ENCODE results near the gene ADCK1. TPM values are rescaled to one million over a fixed set of nuclear protein-coding genes. Genes with fewer than 3 reads are reported as not detected.
A peak's percentile ranks its signal among the peaks of the same experiment; 100 is the strongest.
"Not testable (repeated sequence)": the region's sequence is repeated elsewhere in the genome, so short reads cannot be mapped to it uniquely, and the experiment has no call there.

ADCK1 gene
- polyA plus RNA-seq, 4 donors = 7.6 to 12.8 (median 10.0) TPM

DNA sequence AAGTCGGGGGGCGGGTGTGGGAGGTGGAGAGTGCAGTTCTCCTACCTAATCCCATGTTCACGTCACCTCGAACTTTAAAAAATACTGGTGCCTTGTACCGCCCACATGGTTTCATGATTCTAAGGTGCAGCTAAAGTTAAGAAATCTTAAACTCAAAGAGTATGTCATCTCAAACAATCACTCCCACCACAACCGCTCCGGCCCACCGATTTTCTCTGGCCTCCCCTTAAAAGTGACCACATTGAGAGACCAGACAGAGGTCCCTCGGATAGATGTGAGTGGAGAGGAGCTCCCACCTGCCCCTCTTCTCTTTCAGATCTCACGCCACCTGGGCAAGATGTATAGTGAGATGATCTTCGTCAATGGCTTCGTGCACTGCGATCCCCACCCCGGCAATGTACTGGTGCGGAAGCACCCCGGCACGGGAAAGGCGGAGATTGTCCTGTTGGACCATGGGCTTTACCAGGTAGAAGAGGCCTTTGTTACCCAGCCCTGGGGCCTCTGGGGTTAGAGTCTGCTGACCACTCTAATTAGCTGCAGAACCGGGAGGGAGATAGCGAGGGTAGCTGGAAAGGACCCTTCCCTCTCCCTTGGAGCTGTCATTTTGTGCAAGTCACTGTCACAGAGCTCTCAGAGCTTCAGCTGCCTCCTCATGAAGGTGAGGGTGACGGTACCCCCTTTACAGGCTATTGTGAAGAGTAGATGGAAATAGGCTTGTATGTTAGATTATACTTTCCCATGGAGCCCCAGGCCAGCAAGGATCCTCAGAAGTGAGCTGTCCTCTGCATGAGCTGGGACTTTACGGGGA, 124.4 kb downstream of the ADCK1 start:
- DNase-seq (ENCODE audit: low read depth in 4 of 4, low spot score in 2 of 4) = peak in 2 of 4 donors; percentile 19 to 29

DNA sequence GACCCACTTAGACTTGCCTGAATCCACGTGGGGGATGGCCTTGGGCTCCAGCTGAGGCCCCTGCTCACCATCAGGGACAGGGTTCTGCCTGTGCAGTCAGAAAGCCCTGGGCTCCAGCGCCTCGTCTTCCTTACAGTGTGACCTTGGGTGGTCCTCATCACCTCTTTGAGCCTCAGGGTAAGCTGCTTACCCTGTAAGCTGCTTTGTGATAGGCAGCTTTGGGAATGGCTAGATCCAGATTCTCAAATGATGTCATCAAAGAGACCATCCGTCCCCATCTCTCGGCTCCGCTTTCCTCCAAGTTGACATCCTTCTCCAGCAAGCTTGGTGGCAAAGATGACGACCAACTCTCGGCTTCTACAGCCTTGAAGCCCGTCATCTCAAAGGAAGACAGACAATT, 127.0 kb downstream of the ADCK1 start:
- DNase-seq (ENCODE audit: low read depth in 4 of 4, low spot score in 2 of 4) = no peak

DNA sequence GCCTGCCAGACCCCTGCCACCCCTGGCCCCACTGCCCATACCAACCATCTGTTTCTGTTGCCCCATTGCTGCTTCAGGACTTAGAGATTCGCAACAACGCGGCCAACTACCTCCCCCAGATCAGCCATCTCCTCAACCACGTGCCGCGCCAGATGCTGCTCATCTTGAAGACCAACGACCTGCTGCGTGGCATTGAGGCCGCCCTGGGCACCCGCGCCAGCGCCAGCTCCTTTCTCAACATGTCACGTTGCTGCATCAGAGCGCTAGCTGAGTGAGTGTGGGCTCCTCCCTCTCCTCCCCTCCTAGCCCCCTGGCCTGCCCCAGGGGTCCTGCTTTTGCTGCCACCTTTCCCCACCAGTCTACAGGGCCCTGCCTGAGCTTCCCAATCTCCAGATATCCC, 131.5 kb downstream of the ADCK1 start:
- no peak for DNase-seq (ENCODE audit: low read depth in 4 of 4, low spot score in 2 of 4)

DNA sequence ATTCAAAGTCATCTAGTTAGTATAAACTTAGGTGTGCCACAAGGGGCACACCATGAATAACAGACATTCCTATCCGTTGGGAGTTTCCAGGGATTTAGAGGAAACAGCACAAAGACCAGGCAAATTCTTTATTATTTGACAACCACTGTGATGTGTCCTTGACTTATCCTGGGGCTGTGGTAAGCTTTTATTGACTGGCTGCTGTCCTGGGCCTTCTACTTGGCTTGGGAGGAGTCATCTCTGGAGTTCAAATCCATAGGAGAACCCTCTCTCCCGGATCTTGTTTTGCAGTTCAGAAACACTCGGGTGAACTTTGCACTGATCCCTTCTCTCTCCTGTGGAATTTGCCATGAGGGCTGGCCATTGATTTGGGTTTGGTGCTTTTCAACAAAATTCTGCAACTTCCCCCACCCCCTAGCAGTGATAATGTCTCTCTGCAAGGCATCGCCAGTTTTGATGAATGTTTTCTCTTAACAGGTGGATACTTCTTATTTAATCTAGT, 136.3 kb downstream of the ADCK1 start:
- DNase-seq (ENCODE audit: low read depth in 4 of 4, low spot score in 2 of 4) = no peak

DNA sequence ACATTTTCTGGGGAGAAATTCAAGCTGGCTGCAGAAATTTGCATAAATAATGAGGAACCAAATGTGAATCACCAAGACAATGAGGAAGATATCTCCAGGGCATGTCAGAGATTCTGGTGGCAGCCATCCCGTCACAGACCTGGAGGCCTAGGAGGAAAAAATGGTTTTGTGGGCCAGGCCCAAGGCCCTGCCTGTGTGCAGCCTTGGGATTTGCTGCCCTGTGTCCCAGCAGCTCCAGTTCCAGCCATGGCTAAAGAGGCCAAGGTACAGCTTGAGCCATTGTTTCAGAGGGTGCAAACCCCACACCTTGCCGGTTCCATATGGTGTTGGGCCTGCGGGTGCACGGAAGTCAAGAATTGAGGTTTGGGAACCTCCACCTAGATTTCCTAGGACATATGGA, 147.5 kb downstream of the ADCK1 start:
- DNase-seq (ENCODE audit: low read depth in 4 of 4, low spot score in 2 of 4) = no peak

DNA sequence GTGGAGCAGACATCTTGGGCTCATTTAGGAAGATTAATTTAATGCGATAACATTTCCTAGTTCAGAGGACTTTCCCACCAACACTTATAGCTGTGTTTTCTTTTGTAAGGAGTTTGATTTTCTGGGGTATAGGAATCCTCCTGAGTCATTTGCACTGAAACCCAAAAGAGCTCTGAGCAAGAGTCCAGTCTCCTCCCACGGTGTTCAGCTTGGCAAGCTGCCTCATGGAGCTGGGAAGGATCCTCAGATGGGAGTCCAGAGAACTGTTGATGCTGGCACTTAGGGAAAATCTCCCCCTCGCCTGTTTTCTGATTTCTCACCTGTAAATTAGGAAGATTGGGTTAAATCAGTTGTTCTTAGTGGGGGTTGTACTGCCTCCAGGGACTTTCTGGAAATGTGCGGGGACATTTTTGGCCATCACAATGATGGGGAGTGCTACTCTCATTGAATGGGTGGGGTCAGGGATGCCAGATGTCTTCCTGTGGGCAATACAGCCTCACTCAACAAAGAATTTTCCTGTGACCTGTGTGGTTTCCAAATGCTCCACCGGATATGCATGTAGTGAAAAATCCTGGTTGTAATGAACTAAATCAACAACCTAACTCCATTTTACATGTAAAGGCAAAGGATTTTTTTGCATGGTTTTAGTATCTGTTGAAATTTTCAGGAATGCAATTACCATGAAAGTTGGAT, 150.6 kb downstream of the ADCK1 start:
- DNase-seq (ENCODE audit: low read depth in 4 of 4, low spot score in 2 of 4) = no peak

DNA sequence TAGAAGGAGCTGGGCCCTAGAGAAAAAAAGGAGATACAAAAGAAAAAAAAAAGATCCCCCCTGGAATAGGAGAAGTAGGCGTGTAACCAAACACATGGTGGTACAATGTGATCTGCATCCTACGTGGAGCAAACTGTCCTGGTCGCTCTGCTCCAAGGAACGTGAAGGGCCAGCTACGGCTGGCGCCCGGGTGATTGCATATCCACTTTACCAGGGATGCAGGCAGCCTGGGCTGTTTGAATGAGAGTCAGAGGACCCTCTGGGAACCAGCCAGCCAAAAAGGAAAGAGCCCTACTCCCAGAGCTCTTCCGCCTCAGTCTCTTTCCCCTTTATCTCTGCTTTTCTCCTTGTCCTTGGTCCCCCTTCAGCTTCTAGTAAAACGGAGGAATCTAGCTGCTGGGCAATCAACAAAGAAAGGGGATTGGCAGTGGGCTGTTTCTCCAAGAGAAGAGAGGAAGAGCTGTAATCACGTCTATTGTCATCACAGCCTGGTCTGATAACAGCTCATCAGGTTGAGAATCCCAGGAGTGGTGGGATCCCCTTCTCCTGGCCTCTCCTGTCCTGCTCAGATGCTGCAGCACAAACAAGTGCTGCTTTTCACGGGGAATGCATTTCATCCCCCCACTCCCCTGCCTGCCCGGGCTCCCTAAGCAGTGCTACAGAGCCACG, 156.0 kb downstream of the ADCK1 start:
- DNase-seq (ENCODE audit: low read depth in 4 of 4, low spot score in 2 of 4) = no peak

DNA sequence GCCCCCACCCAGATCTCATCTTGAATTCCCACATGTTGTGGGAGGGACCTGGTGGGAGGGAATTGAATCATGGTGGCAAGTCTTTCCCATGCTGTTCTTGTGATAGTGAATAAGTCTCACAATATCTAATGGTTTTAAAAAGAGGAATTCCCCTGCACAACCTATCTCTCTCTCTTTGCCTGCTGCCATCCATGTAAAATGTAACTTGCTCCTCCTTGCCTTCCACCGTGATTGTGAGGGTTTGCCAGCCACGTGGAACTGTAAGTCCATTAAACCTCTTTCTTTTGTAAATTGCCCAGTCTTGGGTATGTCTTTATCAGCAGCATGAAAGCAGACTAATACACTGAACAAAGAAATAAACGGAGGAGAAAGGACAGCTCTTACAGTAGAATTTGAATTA, 159.8 kb downstream of the ADCK1 start:
- DNase-seq (ENCODE audit: low read depth in 4 of 4, low spot score in 2 of 4) = not testable (repeated sequence)

DNA sequence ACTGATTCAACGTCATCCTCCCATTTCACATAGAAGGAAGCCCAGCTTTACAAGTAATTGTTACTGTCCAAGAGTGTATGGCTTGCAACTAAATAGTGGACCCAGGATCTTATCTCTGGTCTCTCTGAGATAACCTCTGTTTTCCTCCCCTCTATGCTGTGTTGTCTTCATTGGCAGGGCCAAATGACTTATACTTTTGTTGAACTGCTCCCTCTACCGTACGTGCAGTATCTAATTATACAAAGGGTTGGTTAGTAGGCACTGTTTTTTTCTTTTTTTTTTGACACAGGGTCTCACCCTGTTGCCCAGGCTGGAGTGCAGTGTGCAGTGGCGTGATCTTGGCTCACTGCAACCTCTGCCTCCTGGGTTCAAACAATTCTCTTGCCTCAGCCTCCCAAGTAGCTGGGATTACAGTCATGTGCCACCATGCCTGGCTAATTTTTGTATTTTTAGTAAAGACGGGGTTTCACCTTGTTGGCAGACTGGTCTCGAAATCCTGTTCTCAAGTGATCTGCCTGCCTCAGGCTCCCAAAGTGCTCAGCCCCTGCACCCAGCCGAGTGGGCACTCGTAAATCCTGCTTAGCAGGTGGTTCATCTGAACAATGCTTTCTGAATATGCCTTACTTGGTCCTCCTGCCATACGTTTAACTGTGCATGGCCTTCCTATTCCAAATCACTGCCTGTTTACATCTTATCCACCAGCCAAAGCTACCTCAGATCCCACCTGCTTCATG, 162.1 kb downstream of the ADCK1 start:
- no peak for DNase-seq (ENCODE audit: low read depth in 4 of 4, low spot score in 2 of 4)

DNA sequence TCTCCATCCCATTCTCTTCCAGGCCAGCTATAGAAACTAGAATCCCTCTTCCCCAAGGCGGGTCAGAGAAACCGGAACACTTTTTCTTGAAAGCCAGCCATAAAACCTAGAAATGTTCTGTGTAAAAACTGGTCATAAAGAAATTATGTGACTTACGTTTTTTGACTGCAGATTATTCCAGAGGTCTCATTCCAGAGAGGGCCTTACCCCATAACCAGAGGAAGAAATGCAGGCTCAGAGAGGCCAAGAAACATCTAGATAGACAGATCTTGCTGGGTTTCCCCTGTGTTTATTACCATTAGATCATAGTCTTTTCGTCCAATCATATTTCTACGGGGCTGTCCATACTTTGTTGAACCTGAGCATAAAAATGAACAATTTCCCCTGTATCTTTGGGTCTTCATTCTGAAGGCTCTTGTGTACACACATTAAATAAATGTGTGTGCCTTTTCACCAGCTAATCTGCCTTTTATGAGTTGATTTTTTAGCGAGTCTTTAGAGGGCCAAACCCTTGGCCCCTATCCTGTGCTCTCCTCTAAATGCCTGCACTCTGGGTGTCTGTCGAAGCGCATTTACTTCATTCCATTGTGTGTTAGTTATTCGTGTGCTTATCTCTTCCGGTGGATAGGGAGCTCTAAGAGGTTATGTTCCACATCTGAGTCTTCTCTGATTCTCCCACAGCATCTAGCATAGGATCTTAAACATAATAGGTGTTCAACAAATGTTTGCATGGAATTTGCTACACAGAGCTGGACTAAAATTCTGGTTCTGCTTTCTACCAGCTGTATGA, 163.0 kb downstream of the ADCK1 start:
- no peak for DNase-seq (ENCODE audit: low read depth in 4 of 4, low spot score in 2 of 4)

DNA sequence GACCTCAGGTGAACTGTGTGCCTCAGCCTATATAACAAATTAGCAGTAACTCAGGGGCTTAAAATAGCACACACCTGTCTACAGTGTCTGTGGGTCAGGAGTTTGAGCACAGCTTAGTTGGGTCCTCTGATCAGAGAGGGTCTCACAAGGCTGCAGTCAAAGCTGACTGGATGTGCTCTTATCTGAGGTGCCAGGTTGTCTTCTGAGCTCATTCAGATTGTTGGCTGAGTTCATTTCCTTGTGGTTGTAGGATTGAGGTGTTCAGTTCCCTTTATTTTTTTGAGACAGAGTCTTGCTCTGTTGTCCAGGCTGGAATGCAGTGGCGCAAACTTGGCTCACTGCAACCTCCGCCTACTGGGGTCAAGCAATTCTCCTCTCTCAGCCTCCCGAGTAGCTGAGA, 164.7 kb downstream of the ADCK1 start:
- no peak for DNase-seq (ENCODE audit: low read depth in 4 of 4, low spot score in 2 of 4)

DNA sequence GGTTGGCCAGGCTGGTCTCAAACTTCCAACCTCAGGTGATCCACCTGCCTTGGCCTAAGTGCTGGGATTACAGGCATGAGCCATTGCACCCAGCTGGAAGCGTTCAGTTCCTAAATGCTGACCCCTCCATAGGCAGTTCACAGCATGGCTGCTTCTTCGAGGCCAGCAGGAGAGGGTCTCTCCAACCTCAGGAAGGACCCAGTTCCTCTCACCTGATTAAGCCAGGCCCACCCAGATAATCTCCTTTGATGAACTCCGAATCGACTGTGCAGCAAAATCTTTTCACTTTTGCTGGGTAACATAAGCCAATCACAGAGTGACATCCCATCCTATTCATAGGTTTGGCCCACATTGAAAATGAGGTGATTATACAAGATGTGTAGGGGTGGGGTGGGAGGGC, 165.1 kb downstream of the ADCK1 start:
- no peak for DNase-seq (ENCODE audit: low read depth in 4 of 4, low spot score in 2 of 4)

DNA sequence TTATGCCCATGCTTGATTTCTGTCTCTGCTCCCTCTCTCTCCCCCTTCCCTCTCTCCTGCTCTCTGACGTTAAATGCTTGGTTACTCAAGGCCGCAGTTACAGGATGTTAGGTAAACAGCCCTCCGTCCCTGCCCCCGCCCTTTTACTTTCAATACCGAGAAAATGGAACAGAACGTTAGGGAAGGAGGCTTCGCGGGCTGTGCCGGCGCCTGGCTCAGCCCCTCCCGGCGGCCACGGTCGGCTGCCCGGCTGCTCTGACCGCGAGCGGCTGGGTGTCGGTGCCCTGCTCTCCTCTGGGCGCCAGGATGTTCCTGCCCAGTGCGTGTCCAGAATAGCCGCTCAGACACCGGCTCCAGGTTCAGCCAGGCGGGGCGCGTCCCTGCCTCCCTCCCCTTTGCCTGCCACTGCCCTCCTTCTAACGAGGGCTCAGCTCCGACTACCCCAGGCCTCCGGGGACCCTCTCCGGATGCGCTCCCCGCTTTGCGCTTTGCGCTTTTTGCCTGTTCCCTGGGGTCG, 166.1 kb downstream of the ADCK1 start:
- peak in 3 of 4 donors; percentile 57 to 70 (median 60) for DNase-seq (ENCODE audit: low read depth in 4 of 4, low spot score in 2 of 4)

DNA sequence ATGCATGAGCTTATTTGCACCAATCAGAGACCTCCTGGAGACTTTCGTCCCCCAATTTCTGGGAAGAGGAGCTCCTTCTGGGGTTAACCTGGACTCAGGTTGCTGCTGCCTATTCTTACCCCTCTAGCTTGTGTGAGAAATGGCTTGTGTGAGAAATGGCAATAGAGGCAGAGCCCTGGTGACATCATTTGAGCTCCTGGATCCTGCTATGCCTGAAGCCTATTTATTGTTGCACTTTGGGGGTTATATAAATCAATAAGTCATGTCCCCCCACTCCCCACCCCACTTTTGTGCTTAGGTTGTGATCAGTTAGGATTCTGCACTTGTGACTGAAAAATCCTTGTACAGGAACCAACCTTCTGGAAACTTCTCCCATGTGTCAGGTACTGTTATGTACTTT, 167.2 kb downstream of the ADCK1 start:
- no peak for DNase-seq (ENCODE audit: low read depth in 4 of 4, low spot score in 2 of 4)

DNA sequence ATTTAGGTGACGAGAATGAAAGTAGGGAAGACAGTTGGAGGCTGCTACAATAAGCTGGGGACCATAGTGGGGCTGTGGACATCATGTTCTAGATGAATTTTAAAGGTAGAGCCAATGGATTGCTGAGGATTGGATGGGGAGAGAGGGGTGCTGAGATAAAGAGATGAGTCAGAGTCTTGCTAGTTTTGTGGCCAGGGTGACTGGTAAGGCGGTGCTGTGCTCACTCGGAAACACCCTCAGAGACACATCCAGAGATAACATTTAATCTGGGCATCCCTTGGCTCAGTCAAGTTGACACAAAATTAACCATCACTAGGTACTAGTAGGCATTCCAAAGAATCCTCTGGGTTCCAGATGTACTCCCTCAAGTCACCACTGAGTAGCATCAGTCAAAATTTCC, 170.7 kb downstream of the ADCK1 start:
- no peak for DNase-seq (ENCODE audit: low read depth in 4 of 4, low spot score in 2 of 4)

DNA sequence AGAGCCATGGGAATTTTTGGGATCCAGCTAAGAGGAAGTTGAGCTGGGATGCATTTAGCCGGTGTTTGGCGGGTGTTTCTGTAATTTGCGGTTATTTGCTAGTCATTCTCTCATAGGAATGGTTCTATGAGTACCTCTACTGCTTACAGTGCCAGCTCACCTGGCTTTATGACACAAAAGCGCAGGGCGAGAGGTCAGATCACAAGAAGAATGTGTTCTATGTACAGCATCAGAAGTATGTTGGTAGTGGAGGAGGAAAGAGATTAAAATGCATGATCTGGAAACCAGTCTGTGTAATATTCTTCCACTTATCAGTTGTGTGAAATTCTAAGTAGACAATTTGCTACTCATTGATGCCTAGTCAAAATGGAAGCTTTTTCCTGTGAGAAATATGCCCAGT, 173.3 kb downstream of the ADCK1 start:
- no peak for DNase-seq (ENCODE audit: low read depth in 4 of 4, low spot score in 2 of 4)

DNA sequence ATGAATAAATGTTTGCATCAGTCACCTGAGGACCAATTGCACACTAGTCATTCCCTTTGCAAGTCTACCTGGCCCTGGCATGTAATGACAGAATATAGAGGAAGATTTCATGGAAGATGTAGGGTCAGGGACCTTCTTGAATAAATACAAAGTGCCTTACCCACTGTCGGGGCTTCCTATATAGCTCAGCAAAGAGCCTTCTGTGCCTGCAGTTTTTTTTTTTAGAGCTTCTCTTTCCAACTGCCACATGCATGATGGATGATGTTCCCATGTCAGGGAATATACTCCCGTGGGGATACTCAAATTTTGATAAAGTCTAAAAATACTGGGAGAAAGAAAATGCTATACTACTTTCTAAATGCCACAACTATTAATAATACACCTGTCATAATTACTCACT, 176.7 kb downstream of the ADCK1 start:
- DNase-seq (ENCODE audit: low read depth in 4 of 4, low spot score in 2 of 4) = no peak

DNA sequence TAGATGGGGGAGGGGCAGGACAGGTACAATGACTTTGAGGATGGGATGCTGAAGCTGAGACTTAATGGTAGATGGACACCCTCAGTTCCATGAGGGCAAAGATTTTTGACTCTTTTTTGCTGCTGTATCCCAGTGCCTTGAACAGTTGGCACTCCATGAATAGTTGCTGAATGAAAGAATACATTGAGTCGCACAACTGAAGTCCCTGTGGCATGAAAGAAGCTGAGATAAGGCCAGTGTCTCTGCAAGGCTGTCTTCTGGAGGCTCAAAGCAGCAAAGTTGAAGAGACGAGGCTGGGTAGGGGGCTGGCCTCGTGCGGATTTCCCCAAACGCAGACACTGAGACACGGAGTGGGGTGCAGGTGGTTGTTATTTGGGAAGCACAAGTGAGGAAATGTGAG, 179.3 kb downstream of the ADCK1 start:
- no peak for DNase-seq (ENCODE audit: low read depth in 4 of 4, low spot score in 2 of 4)

DNA sequence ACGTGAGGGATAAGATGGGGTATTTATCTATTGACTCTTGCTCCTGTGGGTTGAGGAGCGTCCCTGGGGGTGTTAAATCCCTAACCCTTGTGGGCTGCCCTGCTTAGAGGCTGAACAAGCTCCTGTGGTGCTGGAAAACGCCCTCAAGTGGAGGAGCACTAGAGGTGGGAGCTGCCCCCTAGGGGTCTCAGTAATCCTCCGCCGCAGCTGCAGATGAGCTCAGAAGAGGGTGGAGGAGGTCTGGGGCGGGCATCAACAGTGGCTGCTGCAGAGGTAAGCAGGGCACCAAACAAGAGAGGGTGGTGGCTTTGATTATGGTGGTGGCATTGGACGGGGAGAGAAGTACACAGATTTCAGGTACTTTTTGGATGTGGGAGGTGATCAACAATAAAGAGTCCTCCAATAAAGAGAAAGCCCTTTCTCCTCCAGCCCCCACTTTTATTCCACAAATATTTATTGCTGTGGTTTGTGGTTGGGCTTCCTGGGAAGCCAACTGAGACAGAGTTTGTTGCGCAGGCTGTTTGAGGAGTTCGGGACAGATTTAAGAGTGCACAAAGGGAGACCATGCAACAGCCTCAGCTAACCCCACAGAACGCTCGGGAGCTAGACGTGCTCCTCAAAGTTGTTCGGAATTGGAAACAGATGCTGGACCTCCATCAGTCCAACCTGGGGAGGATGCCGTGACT, 179.9 kb downstream of the ADCK1 start:
- DNase-seq (ENCODE audit: low read depth in 4 of 4, low spot score in 2 of 4) = no peak
